Measurements from ENCODE around the gene PINLYP. TPM values are rescaled to one million over a fixed set of nuclear protein-coding genes. Genes with fewer than 3 reads are reported as not detected.

Gene PINLYP
- total and polyA plus RNA-seq, 2 of the 13 experiments (the other 11 are each of a cell fraction or from before 2014, with no cell fraction given) = 0.21 to 0.24 TPM

- 0 out of 2 replicates have a peak, but pooled peaks have one; percentile 13 for TF ChIP-seq ZMAT3 (CRISPR knock-in tag; conservative IDR thresholded peaks at IDR 0.05)
- TF ChIP-seq ZNF18 (CRISPR knock-in tag; IDR thresholded peaks at IDR 0.05; ENCODE audit: insufficient replicate concordance) = no peak
- peak; percentile 8; the same call in 1 of the 2 replicates for TF ChIP-seq REL (CRISPR knock-in tag; conservative IDR thresholded peaks at IDR 0.05)
- no peak for TF ChIP-seq MYNN (CRISPR knock-in tag; IDR thresholded peaks at IDR 0.05; ENCODE audit: low read depth)
- TF ChIP-seq SMAD1 (CRISPR knock-in tag; IDR thresholded peaks at IDR 0.05; ENCODE audit: borderline replicate concordance, low read depth) = 0 out of 2 replicates have a peak, but pooled peaks have one; percentile 37
- peak; percentile 24; the same call in 1 of the 2 replicates for TF ChIP-seq ZNF44 (CRISPR knock-in tag; IDR thresholded peaks at IDR 0.05)
- TF ChIP-seq NR2F6 (IDR thresholded peaks at IDR 0.05) = no peak
- no peak for TF ChIP-seq NR2F6 (CRISPR knock-in tag; IDR thresholded peaks at IDR 0.05)
- TF ChIP-seq ZNF768 (CRISPR knock-in tag; IDR thresholded peaks at IDR 0.05) = peak; percentile 50; the same call in 1 of the 2 replicates
- 0 out of 2 replicates have a peak, but pooled peaks have one; percentile 12 for TF ChIP-seq GZF1 (CRISPR knock-in tag; IDR thresholded peaks at IDR 0.05)
- TF ChIP-seq AHR (CRISPR knock-in tag; IDR thresholded peaks at IDR 0.05) = 0 out of 2 replicates have a peak, but pooled peaks have one; percentile 8
- 0 out of 2 replicates have a peak, but pooled peaks have one; percentile 8 for TF ChIP-seq ZNF546 (CRISPR knock-in tag; conservative IDR thresholded peaks at IDR 0.05)
- 0 out of 2 replicates have a peak, but pooled peaks have one; percentile 3 for TF ChIP-seq GLI4 (CRISPR knock-in tag; IDR thresholded peaks at IDR 0.05; ENCODE audit: borderline replicate concordance)
- 0 out of 2 replicates have a peak, but pooled peaks have one; percentile 13 for TF ChIP-seq THAP9 (CRISPR knock-in tag; IDR thresholded peaks at IDR 0.05; ENCODE audit: borderline replicate concordance)
- 0 out of 2 replicates have a peak, but pooled peaks have one; percentile 13 for TF ChIP-seq KMT2B (CRISPR knock-in tag; IDR thresholded peaks at IDR 0.05)
- 0 out of 2 replicates have a peak, but pooled peaks have one; percentile 27 for TF ChIP-seq ZNF441 (CRISPR knock-in tag; IDR thresholded peaks at IDR 0.05; ENCODE audit: borderline replicate concordance)
- TF ChIP-seq NR2F2 (IDR thresholded peaks at IDR 0.05; ENCODE audit: borderline replicate concordance, low read depth) = no peak
- TF ChIP-seq BATF2 (CRISPR knock-in tag; IDR thresholded peaks at IDR 0.05) = no peak
- TF ChIP-seq ARNT2 (CRISPR knock-in tag; IDR thresholded peaks at IDR 0.05; ENCODE audit: low read depth) = no peak
- TF ChIP-seq BCLAF1 (IDR thresholded peaks at IDR 0.05) = no peak
- TF ChIP-seq ZNF644 (CRISPR knock-in tag; IDR thresholded peaks at IDR 0.05; ENCODE audit: low read depth) = no peak
Measured at GRCh38 chr19:43525836-43526771, 49.5 kb upstream of the PINLYP start (continued).

Data from HepG2 (cell line).